MCF 10A (cell line): ENCODE data around the gene WASHC4. TPM values are rescaled to one million over a fixed set of nuclear protein-coding genes. Genes with fewer than 3 reads are reported as not detected.

Experiments used
- BruUV-seq: library from RNA; stranded (reverse); fragments of 400-500 nt; replicated peaks from 2 replicates; lab custom pipeline; 2021; lab: Mats Ljungman, UMichigan
- CTCF ChIA-PET: fragments of 300-600 bp; sonication (Branson Sonifier 250); formaldehyde crosslinking; extraction: SDS; loops from one replicate; lab custom pipeline; 2021; ENCODE audit warnings: antibody characterized with exemption, inconsistent platforms; lab: Yijun Ruan, JAX
- POLR2A ChIA-PET: fragments of 300-600, 350-650 bp; sonication (Branson Sonifier 250); formaldehyde crosslinking; extraction: SDS; loops from one replicate; lab custom pipeline; 2020; ENCODE audit warnings: antibody characterized with exemption, inconsistent platforms; lab: Yijun Ruan, JAX
- DNase-seq: peaks from one replicate; pipeline ENCODE4 v3.0.0-alpha.2; 2018; ENCODE audit not compliant: unreplicated experiment
- H3K27ac Mint-ChIP-seq: one replicate; pipeline ENCODE4 v1.8.0; 2022; ENCODE audit warnings: mild to moderate bottlenecking, low read depth, mixed read lengths; ENCODE audit not compliant: unreplicated experiment
- H3K27me3 Mint-ChIP-seq: one replicate; pipeline ENCODE4 v1.8.0; 2022; ENCODE audit warnings: mixed read lengths; ENCODE audit not compliant: insufficient read depth, unreplicated experiment
- H3K36me3 Mint-ChIP-seq: one replicate; pipeline ENCODE4 v1.8.0; 2022; ENCODE audit warnings: mild to moderate bottlenecking, moderate library complexity, mixed read lengths; ENCODE audit not compliant: insufficient read depth, unreplicated experiment
- H3K4me1 Mint-ChIP-seq: one replicate; pipeline ENCODE4 v1.8.0; 2022; ENCODE audit warnings: mixed read lengths; ENCODE audit not compliant: insufficient read depth, unreplicated experiment
- H3K4me3 Mint-ChIP-seq: one replicate; pipeline ENCODE4 v1.8.0; 2022; ENCODE audit warnings: mild to moderate bottlenecking, moderate library complexity, mixed read lengths; ENCODE audit not compliant: unreplicated experiment
- H3K9me3 Mint-ChIP-seq: one replicate; pipeline ENCODE4 v1.8.0; 2022; ENCODE audit warnings: mixed read lengths; ENCODE audit not compliant: unreplicated experiment
- intact Hi-C: fragments of 100-400 bp; cut with micrococcal nuclease; formaldehyde crosslinking; loops from 2 replicates; pipeline ENCODE4 v1.14.1; 2022
- total RNA-seq: library from RNA; stranded (reverse); gene quantifications from 2 replicates; pipeline ENCODE4 v1.2.3, GENCODE V29; 2022
- TF ChIP-seq, protein P1 (sequence below): fragments of 200-600 bp; IDR thresholded peaks from one replicate; pipeline ENCODE4 v1.8.0; 2022; ENCODE audit warnings: antibody characterized with exemption, mild to moderate bottlenecking; ENCODE audit not compliant: unreplicated experiment

WASHC4 gene
- total RNA-seq, 1 experiment from 2014 or later: 44.5 TPM

DNA sequence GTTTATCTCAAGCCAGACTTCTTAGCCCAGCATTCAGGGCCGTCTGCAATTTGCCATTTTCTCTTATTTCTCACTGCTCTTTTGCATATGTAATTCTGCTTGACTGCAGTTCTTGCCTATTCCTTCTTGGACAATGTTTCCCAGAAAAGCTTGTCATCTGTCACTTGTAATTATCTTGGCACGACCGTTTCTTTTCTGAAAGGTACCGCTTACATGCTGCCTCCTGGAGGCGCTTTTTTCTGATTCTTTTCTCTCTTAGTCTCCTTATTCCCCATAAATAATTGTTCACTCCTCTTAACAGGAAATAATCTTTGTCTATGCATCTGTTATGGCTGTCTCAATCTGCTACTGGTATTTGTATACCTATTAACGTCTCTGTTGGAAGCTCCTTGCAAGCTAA is 22.0 kb upstream of the WASHC4 start:
- CTCF ChIA-PET: interaction anchor here (0.7 kb wide), 1 partner anchor 16 kb away, joined by 3 read pairs; no protein-coding TSS in a partner anchor
- TF ChIP-seq, protein P1, sequence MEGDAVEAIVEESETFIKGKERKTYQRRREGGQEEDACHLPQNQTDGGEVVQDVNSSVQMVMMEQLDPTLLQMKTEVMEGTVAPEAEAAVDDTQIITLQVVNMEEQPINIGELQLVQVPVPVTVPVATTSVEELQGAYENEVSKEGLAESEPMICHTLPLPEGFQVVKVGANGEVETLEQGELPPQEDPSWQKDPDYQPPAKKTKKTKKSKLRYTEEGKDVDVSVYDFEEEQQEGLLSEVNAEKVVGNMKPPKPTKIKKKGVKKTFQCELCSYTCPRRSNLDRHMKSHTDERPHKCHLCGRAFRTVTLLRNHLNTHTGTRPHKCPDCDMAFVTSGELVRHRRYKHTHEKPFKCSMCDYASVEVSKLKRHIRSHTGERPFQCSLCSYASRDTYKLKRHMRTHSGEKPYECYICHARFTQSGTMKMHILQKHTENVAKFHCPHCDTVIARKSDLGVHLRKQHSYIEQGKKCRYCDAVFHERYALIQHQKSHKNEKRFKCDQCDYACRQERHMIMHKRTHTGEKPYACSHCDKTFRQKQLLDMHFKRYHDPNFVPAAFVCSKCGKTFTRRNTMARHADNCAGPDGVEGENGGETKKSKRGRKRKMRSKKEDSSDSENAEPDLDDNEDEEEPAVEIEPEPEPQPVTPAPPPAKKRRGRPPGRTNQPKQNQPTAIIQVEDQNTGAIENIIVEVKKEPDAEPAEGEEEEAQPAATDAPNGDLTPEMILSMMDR: no peak
- Mint-ChIP-seq H3K9me3 (no peaks in the 10 kb centered on the region), H3K27me3 (no peaks in the 10 kb centered on the region), H3K36me3 (peaks cover 10% of the 10 kb centered on the region), H3K4me3 (no peak overlapping the region), H3K4me1 (peaks cover 23% of the 10 kb centered on the region), H3K27ac (no peak overlapping the region)
- intact Hi-C loops: loop anchor here (2.0 kb wide), 1 partner anchor 15 kb away; no protein-coding TSS in a partner anchor
- POLR2A ChIA-PET: interaction anchor here (0.9 to 1.1 kb wide), 2 partner anchors 12 to 22 kb away, joined by 3 to 5 read pairs; partner anchors contain the start of gene WASHC4
- BruUV-seq: no TSS peak
- DNase-seq: no peak

GRCh38 chr12:105089817-105090216 is 17.7 kb upstream of the WASHC4 start:
- DNase-seq: no peak
- Mint-ChIP-seq H3K27me3 (no peaks in the 10 kb centered on the region), H3K27ac (no peak overlapping the region), H3K9me3 (no peaks in the 10 kb centered on the region), H3K4me3 (no peak overlapping the region), H3K36me3 (no peaks in the 10 kb centered on the region), H3K4me1 (no peaks in the 10 kb centered on the region)
- BruUV-seq: no TSS peak
- intact Hi-C loops: no loop called here
- POLR2A ChIA-PET: interaction anchor here (0.6 kb wide), 1 partner anchor 544 kb away, joined by 3 read pairs; no protein-coding TSS in a partner anchor
- TF ChIP-seq, protein P1: no peak
- CTCF ChIA-PET: interaction anchor here (0.7 kb wide), 1 partner anchor 1644 kb away, joined by 3 read pairs; no protein-coding TSS in a partner anchor

- intact Hi-C loops: no loop called here
- Mint-ChIP-seq H3K27ac (no peak overlapping the region), H3K4me3 (no peak overlapping the region), H3K27me3 (no peaks in the 10 kb centered on the region), H3K4me1 (no peaks in the 10 kb centered on the region), H3K9me3 (no peaks in the 10 kb centered on the region), H3K36me3 (no peaks in the 10 kb centered on the region)
- CTCF ChIA-PET: interaction anchor here (0.7 kb wide), 2 partner anchors 342 to 1643 kb away, joined by 3 to 4 read pairs; no protein-coding TSS in a partner anchor
- no TSS peak for BruUV-seq
- TF ChIP-seq, protein P1: no peak
- DNase-seq: no peak
- POLR2A ChIA-PET: interaction anchor here (0.6 to 3.2 kb wide), 3 partner anchors 7 to 545 kb away, joined by 3 to 47 read pairs (median 24); partner anchors contain the start of genes ALDH1L2 and WASHC4
Measured at GRCh38 chr12:105090361-105090760, 17.2 kb upstream of the WASHC4 start.

DNA sequence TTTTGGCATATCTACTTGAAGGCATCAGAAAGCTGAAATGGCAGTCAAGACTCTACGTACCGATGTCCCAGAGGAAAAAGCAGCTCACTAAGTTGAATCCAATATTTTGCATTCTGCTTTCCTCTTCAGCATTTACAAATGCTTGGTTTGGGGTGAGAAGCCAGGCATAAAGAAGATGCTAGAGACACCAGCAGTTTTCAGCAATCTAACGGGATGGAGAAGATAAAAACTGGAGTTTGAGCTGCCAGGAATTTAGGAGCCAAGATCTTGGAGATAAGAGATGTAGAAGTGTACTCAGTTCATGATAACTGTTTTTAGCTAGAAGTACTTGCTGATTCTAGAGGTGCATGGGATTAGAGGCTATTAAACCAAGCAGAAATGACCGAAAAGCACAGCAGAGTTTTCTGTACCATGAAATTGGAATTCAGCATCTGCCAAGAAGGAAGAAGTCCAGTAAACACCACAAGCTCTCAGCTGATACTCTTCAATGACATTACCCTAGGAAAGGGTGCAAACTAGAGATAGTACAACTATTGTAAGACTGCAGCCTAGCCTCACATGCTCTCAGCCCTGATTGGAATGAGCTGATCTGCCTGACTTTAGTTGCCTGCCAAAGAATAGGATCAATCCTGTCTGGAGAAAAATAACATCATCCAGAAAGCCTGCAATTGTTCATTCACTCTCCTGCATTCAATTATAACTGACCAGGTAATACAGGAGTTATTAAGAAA is 15.9 kb upstream of the WASHC4 start:
- POLR2A ChIA-PET: interaction anchor here (0.6 to 3.2 kb wide), 8 partner anchors 9 to 712 kb away, joined by 3 to 47 read pairs (median 4); partner anchors contain the start of genes ALDH1L2 and WASHC4
- BruUV-seq: no TSS peak
- intact Hi-C loops: no loop called here
- Mint-ChIP-seq H3K4me1 (no peaks in the 10 kb centered on the region), H3K27ac (no peak overlapping the region), H3K27me3 (no peaks in the 10 kb centered on the region), H3K4me3 (peak overlapping the region; percentile 58), H3K36me3 (no peaks in the 10 kb centered on the region), H3K9me3 (peaks cover 11% of the 10 kb centered on the region)
- TF ChIP-seq, protein P1: no peak
- CTCF ChIA-PET: interaction anchor here (0.6 to 2.5 kb wide), 6 partner anchors 8 to 1208 kb away, joined by 3 to 5 read pairs (median 4); no protein-coding TSS in a partner anchor
- no peak for DNase-seq
